WTC11 (cell line): ENCODE measurements around the gene ZNF214. TPM values are rescaled to one million over a fixed set of nuclear protein-coding genes. Genes with fewer than 3 reads are reported as not detected.
"Not testable (repeated sequence)": the region's sequence is repeated elsewhere in the genome, so short reads cannot be mapped to it uniquely, and the experiment has no call there.

Experiments used
- ATAC-seq: fragments of 200-7000 bp; cut with Tn5 transposase; 2 replicates; pipeline ENCODE4 v1.10.0; 2021; ENCODE audit warnings: mild to moderate bottlenecking, moderate library complexity
- CTCF ChIA-PET: fragments of 300-600 bp; sonication (Branson Sonifier 250); formaldehyde crosslinking; loops from one replicate; lab custom pipeline; 2021; ENCODE audit warnings: antibody characterized with exemption; lab: Charles Lee
- POLR2A ChIA-PET: fragments of 350-600 bp; sonication (Branson Sonifier 250); formaldehyde crosslinking; loops from one replicate; lab custom pipeline; 2021; ENCODE audit warnings: antibody characterized with exemption; lab: Charles Lee
- DNase-seq: peaks from one replicate; pipeline ENCODE4 v3.0.0; 2021; ENCODE audit warnings: low spot score
- H3K27ac Mint-ChIP-seq: 2 replicates; pipeline ENCODE4 v1.8.0; 2021; ENCODE audit warnings: mixed read lengths
- H3K27me3 Mint-ChIP-seq: 2 replicates; pipeline ENCODE4 v1.8.0; 2021; ENCODE audit warnings: low read depth, mild to moderate bottlenecking, moderate library complexity, mixed read lengths
- H3K36me3 Mint-ChIP-seq: 2 replicates; pipeline ENCODE4 v1.8.0; 2021; ENCODE audit warnings: mixed read lengths
- H3K4me1 Mint-ChIP-seq: 2 replicates; pipeline ENCODE4 v1.8.0; 2022; ENCODE audit warnings: mixed read lengths
- H3K4me3 Mint-ChIP-seq: 2 replicates; pipeline ENCODE4 v1.8.0; 2021; ENCODE audit warnings: mild to moderate bottlenecking, moderate library complexity, mixed read lengths
- H3K9me3 Mint-ChIP-seq: 2 replicates; pipeline ENCODE4 v1.8.0; 2021; ENCODE audit warnings: mixed read lengths
- CREB1 ChIP-seq: sonication (generic); formaldehyde crosslinking; IDR thresholded peaks from 2 replicates; pipeline ENCODE4 v1.8.0; 2023; ENCODE audit warnings: mild to moderate bottlenecking, missing genetic modification reagents
- CREM ChIP-seq: sonication (generic); formaldehyde crosslinking; IDR thresholded peaks from 2 replicates; pipeline ENCODE4 v1.8.1; 2022; ENCODE audit warnings: mild to moderate bottlenecking, missing genetic modification reagents, moderate library complexity
- E2F4 ChIP-seq: sonication (generic); formaldehyde crosslinking; IDR thresholded peaks from 2 replicates; pipeline ENCODE4 v1.8.1; 2022; ENCODE audit warnings: low read depth, mild to moderate bottlenecking, moderate library complexity, missing genetic modification reagents, borderline replicate concordance
- HMGXB4 ChIP-seq: sonication (generic); formaldehyde crosslinking; IDR thresholded peaks from 2 replicates; pipeline ENCODE4 v1.8.1; 2023; ENCODE audit warnings: mild to moderate bottlenecking, moderate library complexity, missing genetic modification reagents
- IRF1 ChIP-seq: sonication (generic); formaldehyde crosslinking; IDR thresholded peaks from 2 replicates; pipeline ENCODE4 v1.8.0; 2023; ENCODE audit warnings: missing genetic modification reagents
- JAZF1 ChIP-seq: fragments of 250-450 bp; sonication (Bioruptor Pico); IDR thresholded peaks from 2 replicates; pipeline ENCODE4 v1.9.0; 2021; ENCODE audit warnings: moderate library complexity, mild to moderate bottlenecking, inconsistent platforms
- MYBL2 ChIP-seq: sonication (generic); formaldehyde crosslinking; IDR thresholded peaks from 2 replicates; pipeline ENCODE4 v1.8.1; 2023; ENCODE audit warnings: mild to moderate bottlenecking, moderate library complexity, missing genetic modification reagents
- NFE2L1 ChIP-seq: sonication (generic); formaldehyde crosslinking; IDR thresholded peaks from 2 replicates; pipeline ENCODE4 v1.8.1; 2023; ENCODE audit warnings: missing genetic modification reagents
- NR1H2 ChIP-seq: sonication (generic); formaldehyde crosslinking; IDR thresholded peaks from 2 replicates; pipeline ENCODE4 v1.9.0; 2021; ENCODE audit warnings: mild to moderate bottlenecking, moderate library complexity, missing genetic modification reagents
- NR2C2 ChIP-seq: sonication (generic); formaldehyde crosslinking; IDR thresholded peaks from 2 replicates; pipeline ENCODE4 v1.8.0; 2022; ENCODE audit warnings: mild to moderate bottlenecking, missing genetic modification reagents
- STAT6 ChIP-seq: sonication (generic); formaldehyde crosslinking; conservative IDR thresholded peaks from 2 replicates; pipeline ENCODE4 v1.8.1; 2023; ENCODE audit warnings: mild to moderate bottlenecking, low read depth, missing genetic modification reagents, moderate library complexity
- USF2 ChIP-seq: sonication (generic); formaldehyde crosslinking; IDR thresholded peaks from 2 replicates; pipeline ENCODE4 v1.8.1; 2023; ENCODE audit warnings: mild to moderate bottlenecking, missing genetic modification reagents, moderate library complexity
- ZMAT4 ChIP-seq: fragments of 250-450 bp; sonication (Bioruptor Pico); IDR thresholded peaks from 2 replicates; pipeline ENCODE4 v1.9.0; 2021; ENCODE audit warnings: mild to moderate bottlenecking
- ZNF138 ChIP-seq: sonication (generic); formaldehyde crosslinking; conservative IDR thresholded peaks from 2 replicates; pipeline ENCODE4 v1.8.1; 2022; ENCODE audit warnings: mild to moderate bottlenecking, moderate library complexity, missing genetic modification reagents
- ZNF219 ChIP-seq: sonication (generic); formaldehyde crosslinking; IDR thresholded peaks from 2 replicates; pipeline ENCODE4 v1.8.0; 2023; ENCODE audit warnings: missing genetic modification reagents, mild to moderate bottlenecking, borderline replicate concordance
- ZNF396 ChIP-seq: fragments of 250-450 bp; sonication (Bioruptor Pico); IDR thresholded peaks from 2 replicates; pipeline ENCODE4 v1.8.0; 2021; ENCODE audit warnings: mild to moderate bottlenecking, moderate library complexity, borderline replicate concordance
- total RNA-seq: library from RNA; stranded (reverse); gene quantifications from 3 replicates; pipeline ENCODE4 v1.2.3, GENCODE V29; 2021
- TF ChIP-seq, protein P1 (sequence below): fragments of 250-450 bp; sonication (Bioruptor Pico); IDR thresholded peaks from 2 replicates; pipeline ENCODE4 v1.9.0; 2021; ENCODE audit warnings: mild to moderate bottlenecking

Gene ZNF214
- total RNA-seq, 1 experiment from 2014 or later: 4.1 TPM

DNA sequence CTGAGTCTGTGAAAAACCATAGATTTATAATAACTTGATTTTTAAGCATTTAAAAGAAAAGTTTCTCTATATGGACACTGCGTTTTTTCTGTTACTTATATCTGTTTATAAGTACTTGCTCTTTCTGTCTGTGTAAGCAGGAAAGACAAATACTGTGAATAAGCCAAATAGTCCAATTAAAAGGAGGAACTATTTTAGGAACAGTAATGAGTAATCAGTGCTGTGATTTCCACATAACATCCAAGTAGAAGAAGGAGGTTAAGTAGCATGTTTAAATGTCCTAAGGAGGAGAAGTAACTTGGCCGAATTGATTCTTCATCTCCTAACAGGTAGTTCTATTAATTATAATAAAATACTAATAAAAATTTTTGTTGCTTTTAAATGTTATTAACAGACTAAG is 40.8 kb downstream of the ZNF214 start:
- no peak for ATAC-seq
- H3K36me3 Mint-ChIP-seq: no peaks in the 10 kb centered on the region
- DNase-seq: no peak
- ChIA-PET POLR2A (no interaction called here), CTCF (interaction anchor here (0.5 kb wide), 1 partner anchor 715 kb away, joined by 3 read pairs; no protein-coding TSS in a partner anchor)
- TF ChIP-seq USF2 (CRISPR knock-in tag) (no peak), NR2C2 (CRISPR knock-in tag) (no peak), CREM (no peak), E2F4 (CRISPR knock-in tag) (no peak), ZNF219 (CRISPR knock-in tag) (no peak), STAT6 (CRISPR knock-in tag) (no peak), NFE2L1 (CRISPR knock-in tag) (no peak), HMGXB4 (CRISPR knock-in tag) (no peak)
- TF ChIP-seq, protein P1, sequence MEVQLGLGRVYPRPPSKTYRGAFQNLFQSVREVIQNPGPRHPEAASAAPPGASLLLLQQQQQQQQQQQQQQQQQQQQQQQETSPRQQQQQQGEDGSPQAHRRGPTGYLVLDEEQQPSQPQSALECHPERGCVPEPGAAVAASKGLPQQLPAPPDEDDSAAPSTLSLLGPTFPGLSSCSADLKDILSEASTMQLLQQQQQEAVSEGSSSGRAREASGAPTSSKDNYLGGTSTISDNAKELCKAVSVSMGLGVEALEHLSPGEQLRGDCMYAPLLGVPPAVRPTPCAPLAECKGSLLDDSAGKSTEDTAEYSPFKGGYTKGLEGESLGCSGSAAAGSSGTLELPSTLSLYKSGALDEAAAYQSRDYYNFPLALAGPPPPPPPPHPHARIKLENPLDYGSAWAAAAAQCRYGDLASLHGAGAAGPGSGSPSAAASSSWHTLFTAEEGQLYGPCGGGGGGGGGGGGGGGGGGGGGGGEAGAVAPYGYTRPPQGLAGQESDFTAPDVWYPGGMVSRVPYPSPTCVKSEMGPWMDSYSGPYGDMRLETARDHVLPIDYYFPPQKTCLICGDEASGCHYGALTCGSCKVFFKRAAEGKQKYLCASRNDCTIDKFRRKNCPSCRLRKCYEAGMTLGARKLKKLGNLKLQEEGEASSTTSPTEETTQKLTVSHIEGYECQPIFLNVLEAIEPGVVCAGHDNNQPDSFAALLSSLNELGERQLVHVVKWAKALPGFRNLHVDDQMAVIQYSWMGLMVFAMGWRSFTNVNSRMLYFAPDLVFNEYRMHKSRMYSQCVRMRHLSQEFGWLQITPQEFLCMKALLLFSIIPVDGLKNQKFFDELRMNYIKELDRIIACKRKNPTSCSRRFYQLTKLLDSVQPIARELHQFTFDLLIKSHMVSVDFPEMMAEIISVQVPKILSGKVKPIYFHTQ (CRISPR knock-in tag): no peak
- no peaks in the 10 kb centered on the region for H3K27me3 Mint-ChIP-seq
- no peak overlapping the region for H3K4me3 Mint-ChIP-seq
- no peaks in the 10 kb centered on the region for H3K4me1 Mint-ChIP-seq
- H3K27ac Mint-ChIP-seq: no peak overlapping the region
- peaks cover 8% of the 10 kb centered on the region for H3K9me3 Mint-ChIP-seq

DNA sequence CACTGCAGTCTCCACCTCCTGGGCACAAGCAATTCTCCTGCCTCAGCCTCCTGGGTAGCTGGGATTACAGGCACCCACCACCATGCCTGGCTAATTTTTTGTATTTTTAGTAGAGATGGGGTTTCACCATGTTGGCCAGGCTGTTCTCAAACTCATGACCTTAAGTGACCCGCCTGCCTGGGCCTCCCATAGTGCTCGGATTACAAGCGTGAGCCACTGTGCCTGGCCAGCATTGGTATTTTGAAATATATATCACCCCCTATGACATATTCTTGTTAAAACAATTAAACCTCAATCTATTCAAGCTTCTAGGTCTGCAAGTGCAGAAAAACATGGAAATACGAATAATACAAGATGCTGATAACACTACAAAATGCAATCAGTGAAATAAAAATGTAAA is 50.3 kb downstream of the ZNF214 start:
- H3K4me3 Mint-ChIP-seq, ATAC-seq, H3K27ac Mint-ChIP-seq, H3K4me1 Mint-ChIP-seq, H3K27me3 Mint-ChIP-seq, POLR2A ChIA-PET, DNase-seq: not testable (repeated sequence)
- H3K36me3 Mint-ChIP-seq: peaks cover 23% of the 10 kb centered on the region
- peaks cover 29% of the 10 kb centered on the region for H3K9me3 Mint-ChIP-seq
- CTCF ChIA-PET: interaction anchor here (1.3 kb wide), 1 partner anchor 152 kb away, joined by 3 read pairs; no protein-coding TSS in a partner anchor

DNA sequence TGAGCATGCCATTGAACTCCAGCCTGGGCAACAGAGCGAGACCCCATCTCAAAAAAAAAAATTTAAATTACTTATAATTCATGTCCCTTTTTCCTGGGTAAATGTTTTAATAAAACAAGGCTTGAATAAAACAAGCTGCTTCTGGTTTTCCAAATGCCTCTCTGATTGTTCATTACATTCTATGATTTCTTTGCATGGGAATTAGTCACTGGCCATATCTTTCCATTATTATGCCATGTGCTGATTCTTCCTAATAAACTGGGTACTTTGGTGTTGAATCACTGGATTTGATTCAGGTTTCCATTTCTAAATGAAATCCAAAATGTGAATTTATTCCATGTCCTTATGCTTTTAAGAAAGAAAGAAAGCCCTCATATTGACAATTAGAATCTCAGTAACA is 51.3 kb downstream of the ZNF214 start:
- H3K4me1 Mint-ChIP-seq: no peaks in the 10 kb centered on the region
- peaks cover 29% of the 10 kb centered on the region for H3K9me3 Mint-ChIP-seq
- ChIA-PET POLR2A (no interaction called here), CTCF (interaction anchor here (1.3 kb wide), 1 partner anchor 151 kb away, joined by 3 read pairs; no protein-coding TSS in a partner anchor)
- no peak for DNase-seq
- no peak overlapping the region for H3K27ac Mint-ChIP-seq
- no peak for ATAC-seq
- no peaks in the 10 kb centered on the region for H3K27me3 Mint-ChIP-seq
- no peak overlapping the region for H3K4me3 Mint-ChIP-seq
- H3K36me3 Mint-ChIP-seq: peaks cover 23% of the 10 kb centered on the region
- no peak for TF ChIP-seq ZNF138 (CRISPR knock-in tag)
- TF ChIP-seq JAZF1 (CRISPR knock-in tag): no peak
- TF ChIP-seq NR1H2 (CRISPR knock-in tag): no peak
- no peak for TF ChIP-seq CREB1
- TF ChIP-seq ZNF396 (CRISPR knock-in tag): no peak
- no peak for TF ChIP-seq MYBL2 (CRISPR knock-in tag)
- TF ChIP-seq ZMAT4 (CRISPR knock-in tag): no peak
- no peak for TF ChIP-seq IRF1 (CRISPR knock-in tag)
